IPS-NIHi7 (cell line): ENCODE data around the gene CHST8.

Experiments used
- DNase-seq: peaks from one replicate; pipeline ENCODE4 v3.0.0; 2012; ENCODE audit warnings: mixed read lengths; ENCODE audit errors: extremely low spot score

The CHST8 gene

GRCh38 chr19:33673258-33673875 lies 51.6 kb downstream of the CHST8 start:
- no peak for DNase-seq

GRCh38 chr19:33673996-33674625 lies 52.4 kb downstream of the CHST8 start:
- DNase-seq, result no peak

- DNase-seq, result no peak
Observed at GRCh38 chr19:33674626-33675367, 53.0 kb downstream of the CHST8 start.

GRCh38 chr19:33675501-33676124 lies 53.9 kb downstream of the CHST8 start:
- DNase-seq, result no peak

- DNase-seq, result no peak
Observed at GRCh38 chr19:33676999-33677665, 55.4 kb downstream of the CHST8 start.

GRCh38 chr19:33677745-33678426 lies 56.1 kb downstream of the CHST8 start:
- peak; percentile 69 for DNase-seq

GRCh38 chr19:33678796-33679585 lies 57.2 kb downstream of the CHST8 start:
- no peak for DNase-seq

GRCh38 chr19:33679696-33680095 lies 57.9 kb downstream of the CHST8 start:
- no peak for DNase-seq

- DNase-seq, result no peak
Observed at GRCh38 chr19:33681081-33681680, 59.4 kb downstream of the CHST8 start.

GRCh38 chr19:33683881-33684537 lies 62.3 kb downstream of the CHST8 start:
- DNase-seq, result peak; percentile 96

- peak; percentile 42 for DNase-seq
Observed at GRCh38 chr19:33684538-33685232, 62.9 kb downstream of the CHST8 start.

GRCh38 chr19:33685541-33685940 lies 63.8 kb downstream of the CHST8 start:
- no peak for DNase-seq

- DNase-seq, result no peak
Observed at GRCh38 chr19:33686262-33686661, 64.5 kb downstream of the CHST8 start.

- no peak for DNase-seq
Observed at GRCh38 chr19:33686687-33687480, 65.1 kb downstream of the CHST8 start.

- DNase-seq, result no peak
Observed at GRCh38 chr19:33687481-33688170, 65.9 kb downstream of the CHST8 start.

GRCh38 chr19:33688171-33688992 lies 66.6 kb downstream of the CHST8 start:
- no peak for DNase-seq
